Lung microvascular endothelial cell (primary cell): ENCODE results near the gene TIGD3. TPM values are rescaled to one million over a fixed set of nuclear protein-coding genes. Genes with fewer than 3 reads are reported as not detected.
"Not testable (repeated sequence)": the region's sequence is repeated elsewhere in the genome, so short reads cannot be mapped to it uniquely, and the experiment has no call there.

Source experiments
- DNase-seq, 2 donors: peaks; one replicate each; pipeline versions ENCODE4 v3.0.0 to v3.0.0-alpha.2; 2010; ENCODE audit warnings: low read depth in 2 of 2
- total RNA-seq: library from RNA; depleted of rRNA; stranded (reverse); fragments of >200 nt; gene quantifications from 2 replicates; pipeline ENCODE4 v1.2.1, GENCODE V29; 2014

TIGD3 gene
- total RNA-seq, 1 donor from 2014 or later, result not detected

GRCh38 chr11:65323813-65324212 lies 30.7 kb upstream of the TIGD3 start:
- DNase-seq, result no peak

- DNase-seq, result no peak
These were observed 29.1 kb upstream of the TIGD3 start for GRCh38 chr11:65325435-65325834.

DNA sequence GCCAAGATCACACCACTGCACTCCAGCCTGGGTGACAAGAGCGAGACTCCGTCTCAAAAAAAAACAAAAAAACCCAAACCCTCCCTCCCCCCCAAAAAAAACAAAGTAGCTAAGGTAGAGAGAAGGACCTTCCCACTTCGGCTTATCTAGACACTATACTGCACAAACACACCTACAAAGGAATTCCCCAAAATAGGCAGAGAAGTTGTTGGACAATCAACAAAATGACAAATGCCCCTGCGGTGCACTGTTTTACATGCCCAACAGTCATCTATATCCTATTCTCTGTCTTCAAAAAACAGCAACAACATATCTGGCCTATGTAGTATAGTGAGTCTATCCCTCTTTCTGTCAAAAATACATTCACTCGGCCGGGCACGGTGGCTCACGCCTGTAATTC lies 27.5 kb upstream of the TIGD3 start:
- no peak for DNase-seq

DNA sequence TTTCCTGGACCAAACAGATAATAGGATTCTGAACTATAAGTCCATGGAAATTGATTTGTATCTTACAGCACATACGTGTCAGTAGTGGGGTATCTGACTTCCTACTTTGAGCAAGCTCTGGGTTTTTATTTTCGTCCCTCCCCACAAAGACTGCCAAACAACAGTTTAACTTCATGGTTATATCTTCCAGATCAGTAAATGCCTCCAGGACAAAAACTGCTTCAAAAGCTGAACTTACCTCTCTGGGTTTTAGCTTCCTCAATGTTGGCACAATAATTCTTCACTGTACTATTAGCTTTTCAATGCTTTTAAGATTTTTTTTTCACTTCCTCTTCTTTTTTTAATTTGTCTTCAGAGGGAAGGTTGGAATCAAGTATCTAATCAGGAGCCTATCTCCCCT lies 25.1 kb upstream of the TIGD3 start:
- no peak for DNase-seq

DNA sequence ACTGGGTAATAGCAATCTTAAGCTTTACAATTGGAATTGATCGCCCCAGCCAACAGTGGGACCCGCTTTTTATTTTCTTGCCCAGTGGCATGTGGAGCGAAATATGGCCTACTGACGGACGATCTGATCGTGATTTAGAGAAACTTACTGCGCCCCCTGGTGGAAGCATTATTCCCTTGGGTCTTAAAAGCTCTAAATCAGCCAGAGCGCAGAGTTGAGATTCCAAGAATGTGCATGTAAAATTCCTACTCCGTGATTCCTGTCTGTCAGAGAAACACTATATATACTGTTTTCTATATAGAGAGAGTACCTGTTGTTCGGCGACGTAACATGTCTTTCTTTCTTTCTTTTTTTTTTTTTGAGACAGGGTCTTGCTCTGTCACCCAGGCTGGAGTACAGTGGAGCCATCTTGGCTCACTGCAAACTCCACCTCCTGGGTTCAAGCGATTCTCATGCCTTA lies 24.6 kb upstream of the TIGD3 start:
- DNase-seq, result peak; percentile 93 to 95

- DNase-seq, result no peak
These were observed 24.0 kb upstream of the TIGD3 start for GRCh38 chr11:65330544-65330943.

DNA sequence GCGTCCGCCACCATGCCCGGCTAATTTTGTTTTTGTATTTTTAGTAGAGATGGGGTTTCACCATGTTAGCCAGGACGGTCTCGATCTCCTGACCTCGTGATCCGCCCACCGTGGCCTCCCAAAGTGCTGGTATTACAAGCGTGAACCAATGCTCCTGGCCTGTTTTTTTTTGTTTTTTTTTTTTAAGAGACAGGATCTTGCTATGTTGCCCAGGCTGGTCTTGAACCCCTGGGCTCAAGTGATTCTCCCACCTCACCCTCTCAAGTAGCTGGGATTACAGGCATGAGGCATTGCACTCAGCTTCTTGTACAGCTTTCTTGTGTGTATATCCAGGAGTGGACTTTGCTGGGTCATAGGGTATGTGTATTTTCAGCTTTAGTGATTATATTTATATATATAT lies 22.0 kb upstream of the TIGD3 start:
- not testable (repeated sequence) for DNase-seq

- peak in 1 of 2 donors; percentile 29 for DNase-seq
These were observed 19.8 kb upstream of the TIGD3 start for GRCh38 chr11:65334696-65335295.

- no peak for DNase-seq
These were observed 15.9 kb upstream of the TIGD3 start for GRCh38 chr11:65338676-65339075.

DNA sequence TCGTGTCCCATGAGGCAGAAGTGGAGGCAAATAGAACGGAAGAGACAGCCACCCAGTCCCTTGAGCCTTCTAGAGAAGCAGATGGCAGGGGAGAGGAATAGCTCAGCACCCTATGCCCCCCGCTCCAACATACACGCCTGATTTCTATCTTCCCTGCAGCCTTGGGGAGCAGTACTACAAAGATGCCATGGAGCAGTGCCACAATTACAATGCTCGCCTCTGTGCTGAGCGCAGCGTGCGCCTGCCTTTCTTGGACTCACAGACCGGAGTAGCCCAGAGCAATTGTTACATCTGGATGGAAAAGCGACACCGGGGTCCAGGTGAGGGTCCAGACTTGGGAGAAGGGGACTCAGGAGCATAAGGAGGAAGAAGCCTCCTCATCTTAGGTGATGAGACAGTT lies 14.3 kb upstream of the TIGD3 start:
- no peak for DNase-seq

GRCh38 chr11:65341856-65342255 lies 12.7 kb upstream of the TIGD3 start:
- no peak for DNase-seq

GRCh38 chr11:65351511-65351910 lies 3.0 kb upstream of the TIGD3 start:
- no peak for DNase-seq

- DNase-seq, result peak in 1 of 2 donors; percentile 28
These were observed 1.8 kb upstream of the TIGD3 start for GRCh38 chr11:65352783-65353182.

DNA sequence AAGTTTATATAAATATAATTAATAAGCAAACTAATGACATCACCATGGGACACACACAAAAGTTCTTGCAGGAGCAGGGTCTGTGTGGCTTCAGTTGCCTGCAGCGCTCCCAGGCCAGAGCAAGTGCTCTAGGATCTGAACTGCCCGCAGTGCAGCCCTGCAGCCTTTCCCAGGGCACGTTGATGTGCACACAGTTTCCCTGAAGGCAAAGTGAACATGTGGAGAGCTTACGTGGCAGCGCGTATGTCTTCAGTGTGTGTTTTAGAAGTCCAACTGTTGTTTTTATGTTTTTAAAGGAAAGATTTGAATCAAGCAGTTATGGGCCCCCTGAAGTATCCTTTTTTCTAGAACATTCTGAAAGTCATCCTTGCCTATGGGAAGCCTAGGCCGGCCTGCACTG lies 1.2 kb upstream of the TIGD3 start:
- DNase-seq, result no peak

DNA sequence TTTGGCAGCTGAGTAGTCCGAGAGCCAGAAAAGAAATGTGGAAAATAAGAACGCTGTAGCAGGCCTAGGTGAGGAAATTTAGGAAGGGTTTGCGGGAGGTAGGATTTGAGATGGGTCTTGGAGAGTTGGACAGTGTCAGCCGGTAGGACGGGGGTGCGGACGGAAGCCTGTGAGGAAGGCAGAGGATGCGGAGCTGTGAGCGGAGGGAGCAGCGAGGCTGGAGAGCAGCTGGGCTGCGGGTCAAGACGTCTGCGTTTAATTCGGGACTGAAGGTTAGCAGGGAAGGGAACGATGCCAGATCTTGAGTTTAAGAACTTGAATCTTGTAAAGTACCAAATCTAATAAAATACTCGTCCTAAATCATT lies 669 bp upstream of the TIGD3 start:
- DNase-seq, result no peak

- peak in 1 of 2 donors; percentile 14 for DNase-seq
These were observed 643 bp downstream of the TIGD3 start for GRCh38 chr11:65355013-65355775.

- peak in 1 of 2 donors; percentile 32 for DNase-seq
These were observed 1.3 kb downstream of the TIGD3 start for GRCh38 chr11:65355776-65356393.

GRCh38 chr11:65356394-65356972 lies 1.9 kb downstream of the TIGD3 start:
- no peak for DNase-seq

GRCh38 chr11:65357856-65358356 lies 3.4 kb downstream of the TIGD3 start:
- DNase-seq, result no peak

- no peak for DNase-seq
These were observed 7.9 kb downstream of the TIGD3 start for GRCh38 chr11:65362320-65362931.

DNA sequence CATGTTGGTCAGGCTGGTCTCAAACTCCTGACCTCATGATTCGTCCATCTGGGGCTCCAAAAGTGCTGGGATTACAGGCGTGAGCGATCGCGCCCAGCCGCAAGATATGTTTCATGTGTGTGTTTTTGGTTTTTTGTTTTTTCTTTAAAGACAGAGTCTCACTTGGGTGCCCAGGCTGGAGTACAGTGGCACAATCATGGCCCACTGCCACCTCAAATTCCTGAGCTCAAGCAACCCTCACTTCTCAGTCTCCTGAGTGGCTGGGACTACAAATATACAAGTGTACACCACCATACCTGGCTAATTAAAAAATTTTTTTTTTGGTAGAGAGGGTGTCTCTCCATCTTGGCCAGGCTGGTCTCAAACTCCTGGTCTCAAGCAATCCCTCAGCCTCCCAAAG lies 8.4 kb downstream of the TIGD3 start:
- DNase-seq, result no peak

- no peak for DNase-seq
These were observed 9.2 kb downstream of the TIGD3 start for GRCh38 chr11:65363770-65364169.
